H1 (cell line): ENCODE data around the gene ATG2B. TPM values are rescaled to one million over a fixed set of nuclear protein-coding genes. Genes with fewer than 3 reads are reported as not detected.

Experiments
- ASH2L ChIP-seq: fragments of 200-600, 300-600 bp; sonication (generic); IDR thresholded peaks from one replicate; pipeline ENCODE4 v1.7.1; 2017; ENCODE audit warnings: low read length
- CHD2 ChIP-seq: IDR thresholded peaks from 2 replicates; pipeline ENCODE4 v1.6.1; 2012; ENCODE audit warnings: low read length, improper control_type of control experiment
- JUND ChIP-seq: IDR thresholded peaks from 2 replicates; pipeline ENCODE4 v1.6.1; 2011; ENCODE audit warnings: mild to moderate bottlenecking, improper control_type of control experiment, low read length
- polyA plus RNA-seq, 7 experiments: library from polyadenylated mRNA; depleted of rRNA in 3 of 7; stranded (reverse) in 5 of 7; unstranded in 2 of 7; fragments of >200 nt in 5 of 7; fragments of 200-250 nt in 2 of 7; gene quantifications; 1 replicate in 5 of 7; 2 replicates in 1 of 7; 4 replicates in 1 of 7; pipeline versions ENCODE4 v1.2.1 to v1.2.3, GENCODE V29; 2011 to 2013; ENCODE audit warnings: missing spikeins in 2 of 7, mixed read lengths in 2 of 7
- total RNA-seq: library from RNA; stranded (reverse); fragmentation: NEBNext Ultra II Directional; extraction: Animal tissue kit (Norgen Biotek cat#: 25700); gene quantifications from 2 replicates; pipeline ENCODE4 v1.2.1, GENCODE V29; 2021
- TF ChIP-seq, protein P1 (sequence below): IDR thresholded peaks from 2 replicates; pipeline ENCODE4 v1.6.1; 2012; ENCODE audit warnings: low read length, inconsistent platforms

ATG2B gene
- total and polyA plus RNA-seq, 2 of the 8 experiments (the other 6 are each of a cell fraction or from before 2014, with no cell fraction given) = 4.6 to 14.4 TPM

DNA sequence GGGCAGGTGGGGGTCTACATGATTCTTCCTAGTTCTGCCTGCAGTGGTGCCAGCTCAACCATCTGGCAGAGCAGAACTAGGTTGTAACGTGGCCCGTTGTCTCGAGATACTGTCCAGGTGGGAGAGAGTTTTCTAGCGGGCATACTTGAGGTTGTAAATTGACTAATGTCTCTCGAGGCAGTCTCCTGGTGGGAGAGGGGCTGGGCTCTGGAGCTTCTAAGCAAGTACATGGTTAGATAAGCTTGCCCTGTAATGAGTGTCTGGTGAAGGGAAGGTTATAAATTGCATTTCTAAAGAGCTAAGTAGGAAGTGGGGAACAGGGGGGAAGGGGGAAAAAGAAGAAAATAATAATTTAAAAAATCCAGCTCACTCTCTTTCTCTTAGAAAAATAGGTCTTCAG lies 89.0 kb downstream of the ATG2B start (continued):
- TF ChIP-seq, protein P1, sequence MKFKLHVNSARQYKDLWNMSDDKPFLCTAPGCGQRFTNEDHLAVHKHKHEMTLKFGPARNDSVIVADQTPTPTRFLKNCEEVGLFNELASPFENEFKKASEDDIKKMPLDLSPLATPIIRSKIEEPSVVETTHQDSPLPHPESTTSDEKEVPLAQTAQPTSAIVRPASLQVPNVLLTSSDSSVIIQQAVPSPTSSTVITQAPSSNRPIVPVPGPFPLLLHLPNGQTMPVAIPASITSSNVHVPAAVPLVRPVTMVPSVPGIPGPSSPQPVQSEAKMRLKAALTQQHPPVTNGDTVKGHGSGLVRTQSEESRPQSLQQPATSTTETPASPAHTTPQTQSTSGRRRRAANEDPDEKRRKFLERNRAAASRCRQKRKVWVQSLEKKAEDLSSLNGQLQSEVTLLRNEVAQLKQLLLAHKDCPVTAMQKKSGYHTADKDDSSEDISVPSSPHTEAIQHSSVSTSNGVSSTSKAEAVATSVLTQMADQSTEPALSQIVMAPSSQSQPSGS = no peak
- TF ChIP-seq CHD2 (no peak), JUND (no peak), ASH2L (no peak)
